Measurements from ENCODE around the gene SMOC1. TPM values are rescaled to one million over a fixed set of nuclear protein-coding genes. Genes with fewer than 3 reads are reported as not detected.

Gene SMOC1
- total and polyA plus RNA-seq, 2 of the 8 experiments (the other 6 are each of a cell fraction or from before 2014, with no cell fraction given): 1.6 to 2.4 TPM

DNA sequence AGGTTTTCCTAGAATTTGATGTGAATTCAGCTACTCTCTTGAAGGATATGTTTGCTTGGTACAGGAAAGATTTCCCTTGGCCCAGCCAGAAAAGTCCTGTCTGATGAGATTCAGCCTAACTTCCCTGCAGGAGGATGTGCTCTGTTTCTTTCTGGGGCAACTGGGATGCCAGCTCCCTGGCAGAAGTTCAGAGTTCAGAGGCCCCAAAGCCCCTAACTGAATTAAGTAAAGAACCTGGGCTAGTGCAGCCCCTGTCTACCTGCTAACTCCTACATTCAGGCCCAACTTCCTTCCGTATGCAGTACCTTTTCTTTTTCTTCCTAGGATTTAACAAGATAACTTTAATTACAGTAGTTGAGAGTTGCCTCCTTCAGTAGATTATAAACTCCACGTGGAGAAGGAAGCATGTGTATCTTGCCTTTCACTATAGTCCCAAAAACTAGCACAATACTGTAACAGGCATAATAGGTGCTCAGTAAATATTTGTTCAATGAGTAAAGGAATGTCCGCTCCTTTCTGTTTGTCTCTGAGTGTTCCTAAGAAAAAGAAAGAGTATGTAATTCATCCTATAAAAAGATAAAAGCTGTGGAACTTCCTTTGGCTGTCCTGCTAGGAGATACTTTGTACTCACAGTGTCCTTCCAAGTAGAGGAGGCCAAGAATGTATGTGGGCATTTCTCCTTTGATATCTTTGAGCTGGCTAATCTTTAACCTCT lies 168.5 kb downstream of the SMOC1 start:
- Histone ChIP-seq H4K91ac (replicated peaks; ENCODE audit: insufficient read length, low read length) (no peak overlapping the region), H3K14ac (ENCODE audit: insufficient read length) (no peak overlapping the region), H2AK5ac (ENCODE audit: low read depth, low read length) (no peak overlapping the region), H2BK12ac (ENCODE audit: low read depth, low read length) (no peak overlapping the region), H2BK120ac (replicated peaks; ENCODE audit: low read depth, low read length) (no peak overlapping the region), H4K5ac (ENCODE audit: insufficient read length, low read depth, low read length) (no peak overlapping the region), H3K56ac (replicated peaks; ENCODE audit: insufficient read length, low read depth, low read length) (no peak overlapping the region), H3K27me3 (replicated peaks in 1 of 4; ENCODE audit: control insufficient read depth in 3 of 4, extremely low read depth in 1 of 4, insufficient read depth in 3 of 4, low read length in 3 of 4) (peaks cover 0 to 2% (median under 1%) of the 10 kb centered on the region in 4 experiments; a peak in 2 of 7 replicates), H3K4me2 (ENCODE audit: insufficient read depth in 1 of 2, low read depth in 2 of 2, low read length in 2 of 2) (no peak overlapping the region), H2BK15ac (ENCODE audit: low read length) (no peak overlapping the region), H3K18ac (ENCODE audit: extremely low read depth, low read length) (no peak overlapping the region), H2BK20ac (ENCODE audit: low read length) (no peak overlapping the region), H4K20me1 (replicated peaks in 1 of 2; ENCODE audit: control insufficient read depth in 1 of 2, insufficient read depth in 2 of 2, low read length in 2 of 2) (no peaks in the 10 kb centered on the region), H3K9ac (replicated peaks in 1 of 4; ENCODE audit: extremely low read depth in 1 of 4, low read depth in 3 of 4, low read length in 3 of 4) (no peak overlapping the region), H2AFZ (ENCODE audit: low read length) (no peak overlapping the region), H4K8ac (ENCODE audit: extremely low read depth, insufficient read depth, low read length) (no peak overlapping the region), H3K4me1 (replicated peaks in 1 of 4; ENCODE audit: control insufficient read depth in 3 of 4, insufficient read depth in 4 of 4, low read length in 3 of 4) (no peaks in the 10 kb centered on the region; a peak in 2 of 7 replicates), H3K79me2 (ENCODE audit: control insufficient read depth in 1 of 2, insufficient read depth in 2 of 2, low read length in 2 of 2) (no peaks in the 10 kb centered on the region), H2BK5ac (ENCODE audit: low read depth, low read length) (no peak overlapping the region), H3K23me2 (ENCODE audit: low read depth, low read length) (no peaks in the 10 kb centered on the region), H3K9me3 (ENCODE audit: insufficient read depth in 2 of 2, low read depth in 1 of 2, low read length in 1 of 2) (no peaks in the 10 kb centered on the region), H3K4ac (replicated peaks; ENCODE audit: insufficient read length, low read depth, low read length) (no peak overlapping the region), H3K4me3 (ENCODE audit: extremely low read depth in 1 of 4, insufficient read depth in 2 of 4, low read depth in 3 of 4, low read length in 4 of 4) (no peak overlapping the region), H3K23ac (ENCODE audit: insufficient read length) (no peak overlapping the region), H3K79me1 (ENCODE audit: low read depth, low read length) (no peaks in the 10 kb centered on the region), H3K36me3 (ENCODE audit: control insufficient read depth in 2 of 4, insufficient read depth in 4 of 4, low read length in 3 of 4) (no peaks in the 10 kb centered on the region), H3K27ac (ENCODE audit: low read depth, low read length) (no peak overlapping the region)
- FAIRE-seq (no peak), DNase-seq (ENCODE audit: low read depth in 1 of 2, low spot score in 2 of 2) (no peak)
- ChIA-PET POLR2A (ENCODE audit: partially characterized antibody) (no interaction called here), CTCF (ENCODE audit: partially characterized antibody) (interaction anchor here (1.1 to 8.1 kb wide), 8 partner anchors 20 to 521 kb away, joined by 3 to 80 read pairs (median 4); no protein-coding TSS in a partner anchor)
- WGBS, 2 experiments (ENCODE audit: extremely low coverage in 1 of 2, insufficient coverage in 1 of 2, insufficient read length in 1 of 2, insufficient replicate concordance in 2 of 2, low coverage in 1 of 2, low lambda C conversion rate in 2 of 2, missing lambda C conversion rate in 1 of 2): 83% methylated on average over 3 of the region's 3 CpGs; no CpG with 5 or more reads in 1 of the 2 experiments
- no peak for TF ChIP-seq BRCA1 (IDR thresholded peaks at IDR 0.05; ENCODE audit: low read depth, low read length)
- no peak for TF ChIP-seq TAF7 (optimal IDR thresholded peaks at IDR 0.05; ENCODE audit: borderline replicate concordance, low read depth, low read length)
- no peak for TF ChIP-seq CEBPB (IDR thresholded peaks at IDR 0.05; ENCODE audit: low read depth, low read length)
- no peak for TF ChIP-seq KDM5A (IDR thresholded peaks at IDR 0.05; ENCODE audit: low read length)
- no peak for TF ChIP-seq RFX5 (IDR thresholded peaks at IDR 0.05; ENCODE audit: borderline replicate concordance, low read depth, low read length)
- TF ChIP-seq EZH2 (IDR thresholded peaks at IDR 0.05; ENCODE audit: low read depth, low read length, severe bottlenecking): no peak
- TF ChIP-seq, protein P1, sequence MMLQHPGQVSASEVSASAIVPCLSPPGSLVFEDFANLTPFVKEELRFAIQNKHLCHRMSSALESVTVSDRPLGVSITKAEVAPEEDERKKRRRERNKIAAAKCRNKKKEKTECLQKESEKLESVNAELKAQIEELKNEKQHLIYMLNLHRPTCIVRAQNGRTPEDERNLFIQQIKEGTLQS (IDR thresholded peaks at IDR 0.05; ENCODE audit: insufficient read depth, low read depth, low read length): no peak
- TF ChIP-seq TAF1 (IDR thresholded peaks at IDR 0.05; ENCODE audit: low read depth, low read length): no peak
- TF ChIP-seq SP1 (IDR thresholded peaks at IDR 0.05; ENCODE audit: low read depth, low read length): no peak
- no peak for TF ChIP-seq SUZ12 (IDR thresholded peaks at IDR 0.05; ENCODE audit: low read length)
- no peak for TF ChIP-seq RBBP5 (IDR thresholded peaks at IDR 0.05; ENCODE audit: borderline replicate concordance, low read depth, low read length)
- TF ChIP-seq POLR2A (IDR thresholded peaks at IDR 0.05; ENCODE audit: control extremely low read depth in 1 of 2, low read depth in 2 of 2, low read length in 2 of 2): no peak
- TF ChIP-seq PHF8 (conservative IDR thresholded peaks at IDR 0.05; ENCODE audit: low read depth, low read length): no peak
- TF ChIP-seq TEAD4 (IDR thresholded peaks at IDR 0.05; ENCODE audit: low read depth, low read length): no peak

All from H1 (cell line).